Neural progenitor cell (in vitro differentiated cells): ENCODE data around the gene ADAMTS4. TPM values are rescaled to one million over a fixed set of nuclear protein-coding genes. Genes with fewer than 3 reads are reported as not detected.
A peak's percentile ranks its signal among the peaks of the same experiment; 100 is the strongest.
"Not testable (repeated sequence)": the region's sequence is repeated elsewhere in the genome, so short reads cannot be mapped to it uniquely, and the experiment has no call there.

Experiments
- DNase-seq: peaks from one replicate; pipeline ENCODE4 v3.0.0-alpha.2; 2016; ENCODE audit warnings: low spot score
- H2AFZ ChIP-seq: fragments of 200-600 bp; sonication (generic); replicated peaks from 2 replicates; pipeline ENCODE4 v1.6.1; 2016; ENCODE audit warnings: antibody characterized with exemption
- H3F3A ChIP-seq: fragments of 200-600 bp; sonication (generic); 2 replicates; pipeline ENCODE4 v1.6.1; 2016; ENCODE audit warnings: antibody characterized with exemption, low read depth
- H3K27ac ChIP-seq: fragments of 200-600 bp; sonication (generic); 2 replicates; pipeline ENCODE4 v1.5.1; 2016; ENCODE audit warnings: mild to moderate bottlenecking
- H3K27me3 ChIP-seq: fragments of 200-600 bp; sonication (generic); 2 replicates; pipeline ENCODE4 v1.6.1; 2016; ENCODE audit warnings: mild to moderate bottlenecking, moderate library complexity
- H3K36me3 ChIP-seq: fragments of 200-600 bp; sonication (generic); 2 replicates; pipeline ENCODE4 v1.5.1; 2016
- H3K4me1 ChIP-seq: fragments of 200-600 bp; sonication (generic); 2 replicates; pipeline ENCODE4 v1.6.1; 2016; ENCODE audit warnings: mixed run types
- H3K4me2 ChIP-seq: fragments of 200-600 bp; sonication (generic); 2 replicates; pipeline ENCODE4 v1.6.1; 2016
- H3K4me3 ChIP-seq: fragments of 200-600 bp; sonication (generic); 2 replicates; pipeline ENCODE4 v1.5.1; 2016
- H3K79me2 ChIP-seq: fragments of 200-600 bp; sonication (generic); 2 replicates; pipeline ENCODE4 v1.6.1; 2016; ENCODE audit warnings: low read depth
- H3K9ac ChIP-seq: fragments of 200-600 bp; sonication (generic); 2 replicates; pipeline ENCODE4 v1.6.1; 2016
- H3K9me3 ChIP-seq: fragments of 200-600 bp; sonication (generic); 2 replicates; pipeline ENCODE4 v1.5.1; 2016; ENCODE audit warnings: low read depth
- H4K20me1 ChIP-seq: fragments of 200-600 bp; sonication (generic); 2 replicates; pipeline ENCODE4 v1.6.1; 2016; ENCODE audit warnings: low read depth
- H3K27ac Mint-ChIP-seq: 3 replicates; pipeline ENCODE4 v1.8.0; 2021; ENCODE audit warnings: mixed read lengths
- H3K27me3 Mint-ChIP-seq: 2 replicates; pipeline ENCODE4 v1.8.0; 2022; ENCODE audit warnings: low read depth, mild to moderate bottlenecking, inconsistent platforms, moderate library complexity, mixed read lengths; ENCODE audit not compliant: insufficient read depth
- H3K36me3 Mint-ChIP-seq: 3 replicates; pipeline ENCODE4 v1.8.0; 2021; ENCODE audit warnings: mixed read lengths
- H3K4me1 Mint-ChIP-seq: 3 replicates; pipeline ENCODE4 v1.8.0; 2021; ENCODE audit warnings: mixed read lengths
- H3K4me3 Mint-ChIP-seq: 3 replicates; pipeline ENCODE4 v1.8.0; 2021; ENCODE audit warnings: mild to moderate bottlenecking, moderate library complexity, mixed read lengths
- H3K9me3 Mint-ChIP-seq: 3 replicates; pipeline ENCODE4 v1.8.0; 2020; ENCODE audit warnings: mixed read lengths
- EZH2 ChIP-seq: fragments of 200-600 bp; sonication (generic); IDR thresholded peaks from 2 replicates; pipeline ENCODE4 v1.6.1; 2017; ENCODE audit warnings: antibody characterized with exemption, mild to moderate bottlenecking, moderate library complexity
- EZH2phosphoT487 ChIP-seq: fragments of 200-600 bp; sonication (generic); IDR thresholded peaks from 2 replicates; pipeline ENCODE4 v1.6.1; 2017; ENCODE audit warnings: antibody characterized with exemption
- total RNA-seq: library from RNA; depleted of rRNA; stranded (reverse); fragments of >200 nt; gene quantifications from 2 replicates; pipeline ENCODE4 v1.2.3, GENCODE V29; 2015; ENCODE audit warnings: low replicate concordance
- TF ChIP-seq, protein P1 (sequence below): fragments of 200-600 bp; sonication (generic); IDR thresholded peaks from 2 replicates; pipeline ENCODE4 v1.5.1; 2017; ENCODE audit warnings: antibody characterized with exemption, mild to moderate bottlenecking

ADAMTS4 gene
- total RNA-seq, 1 donor from 2014 or later: 1.3 TPM

- H3K36me3 ChIP-seq: no peaks in the 10 kb centered on the region
- H3K4me3 Mint-ChIP-seq: peak overlapping the region; percentile 99
- H3K4me1 Mint-ChIP-seq: peaks cover 21% of the 10 kb centered on the region
- no peaks in the 10 kb centered on the region for H4K20me1 ChIP-seq
- no peak overlapping the region for H3K27ac ChIP-seq
- no peak for DNase-seq
- H3K9me3 Mint-ChIP-seq: no peaks in the 10 kb centered on the region
- peak overlapping the region; percentile 84 for H2AFZ ChIP-seq
- peaks cover 13% of the 10 kb centered on the region for H3F3A ChIP-seq
- H3K36me3 Mint-ChIP-seq: no peaks in the 10 kb centered on the region
- no peaks in the 10 kb centered on the region for H3K27me3 ChIP-seq
- H3K9me3 ChIP-seq: no peaks in the 10 kb centered on the region
- TF ChIP-seq EZH2phosphoT487 (no peak), EZH2 (no peak)
- TF ChIP-seq, protein P1, sequence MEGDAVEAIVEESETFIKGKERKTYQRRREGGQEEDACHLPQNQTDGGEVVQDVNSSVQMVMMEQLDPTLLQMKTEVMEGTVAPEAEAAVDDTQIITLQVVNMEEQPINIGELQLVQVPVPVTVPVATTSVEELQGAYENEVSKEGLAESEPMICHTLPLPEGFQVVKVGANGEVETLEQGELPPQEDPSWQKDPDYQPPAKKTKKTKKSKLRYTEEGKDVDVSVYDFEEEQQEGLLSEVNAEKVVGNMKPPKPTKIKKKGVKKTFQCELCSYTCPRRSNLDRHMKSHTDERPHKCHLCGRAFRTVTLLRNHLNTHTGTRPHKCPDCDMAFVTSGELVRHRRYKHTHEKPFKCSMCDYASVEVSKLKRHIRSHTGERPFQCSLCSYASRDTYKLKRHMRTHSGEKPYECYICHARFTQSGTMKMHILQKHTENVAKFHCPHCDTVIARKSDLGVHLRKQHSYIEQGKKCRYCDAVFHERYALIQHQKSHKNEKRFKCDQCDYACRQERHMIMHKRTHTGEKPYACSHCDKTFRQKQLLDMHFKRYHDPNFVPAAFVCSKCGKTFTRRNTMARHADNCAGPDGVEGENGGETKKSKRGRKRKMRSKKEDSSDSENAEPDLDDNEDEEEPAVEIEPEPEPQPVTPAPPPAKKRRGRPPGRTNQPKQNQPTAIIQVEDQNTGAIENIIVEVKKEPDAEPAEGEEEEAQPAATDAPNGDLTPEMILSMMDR: no peak
- peak overlapping the region; percentile 96 for H3K27ac Mint-ChIP-seq
- H3K27me3 Mint-ChIP-seq: peaks cover 6% of the 10 kb centered on the region
- H3K4me3 ChIP-seq: peak overlapping the region; percentile 70
- H3K79me2 ChIP-seq: no peaks in the 10 kb centered on the region
- peaks cover 9% of the 10 kb centered on the region for H3K4me1 ChIP-seq
- H3K9ac ChIP-seq: peak overlapping the region; percentile 2
- H3K4me2 ChIP-seq: peak overlapping the region; percentile 89
Measured at GRCh38 chr1:161226320-161226711, 27.5 kb upstream of the ADAMTS4 start.

DNA sequence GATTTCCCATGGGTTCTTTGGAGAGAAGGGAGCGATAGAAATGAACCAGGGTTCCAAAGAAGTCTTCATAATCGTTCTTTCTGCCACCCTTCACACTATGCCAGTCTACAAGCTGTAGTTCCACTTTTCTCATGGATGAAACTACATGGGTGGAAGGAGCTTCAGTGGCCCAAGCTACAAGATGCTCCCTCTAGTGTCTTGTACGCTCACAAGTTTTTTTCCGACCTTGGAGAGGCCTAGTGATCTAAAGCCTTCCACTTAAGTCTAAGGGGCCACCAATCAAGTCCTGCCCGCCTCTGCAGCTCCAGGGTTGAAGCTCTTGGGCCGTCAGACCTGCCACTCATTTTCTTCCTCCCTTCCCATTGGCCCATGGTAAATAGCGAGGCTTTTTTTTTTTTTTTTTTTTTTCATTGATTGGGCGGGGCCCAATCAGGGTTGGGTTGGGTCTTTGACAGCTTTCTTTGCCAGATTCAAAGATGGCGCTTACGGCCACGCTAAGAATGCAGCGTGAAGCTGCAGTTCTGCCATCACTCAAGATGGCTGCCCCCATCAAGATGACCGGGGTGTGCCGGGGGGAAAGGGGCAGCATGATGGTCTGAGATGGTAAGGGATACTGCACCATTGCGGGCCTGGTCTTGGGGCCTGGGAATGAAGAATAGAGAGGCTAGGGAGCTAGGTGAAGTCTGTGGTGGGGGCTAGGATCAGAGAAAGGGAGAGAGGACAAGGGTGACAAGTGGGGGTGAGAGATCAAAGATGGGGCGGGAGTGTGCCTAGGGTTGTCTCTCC is 26.9 kb upstream of the ADAMTS4 start, which contains the start of gene TOMM40L:
Gene TOMM40L (plus strand): TSS at position 527 of the 786 bp plus-strand sequence. CDS start 430 bp downstream, outside the sequence.
- peak within 1 kb of the TSS; percentile 84 for H2AFZ ChIP-seq
- no peaks in the 10 kb centered on the region for H3K9me3 ChIP-seq
- H3F3A ChIP-seq: peaks cover 13% of the 10 kb centered on the region
- H3K36me3 ChIP-seq: no peaks in the 10 kb centered on the region
- peak within 1 kb of the TSS; percentile 89 for H3K4me2 ChIP-seq
- H3K4me3 ChIP-seq: peak within 1 kb of the TSS; percentile 70
- peak; percentile 97 for DNase-seq
- H3K27me3 ChIP-seq: no peaks in the 10 kb centered on the region
- Mint-ChIP-seq H3K27ac (peak within 1 kb of the TSS; percentile 96), H3K27me3 (peaks cover 5% of the 10 kb centered on the region), H3K4me3 (peak within 1 kb of the TSS; percentile 99), H3K36me3 (no peaks in the 10 kb centered on the region), H3K9me3 (no peaks in the 10 kb centered on the region), H3K4me1 (peaks cover 21% of the 10 kb centered on the region)
- peak within 1 kb of the TSS; percentile 2 for H3K9ac ChIP-seq
- no peaks in the 10 kb centered on the region for H3K79me2 ChIP-seq
- peaks cover 9% of the 10 kb centered on the region for H3K4me1 ChIP-seq
- H3K27ac ChIP-seq: no peak within 1 kb of the TSS
- TF ChIP-seq EZH2: no peak
- TF ChIP-seq, protein P1: peak; percentile 55
- no peaks in the 10 kb centered on the region for H4K20me1 ChIP-seq

DNA sequence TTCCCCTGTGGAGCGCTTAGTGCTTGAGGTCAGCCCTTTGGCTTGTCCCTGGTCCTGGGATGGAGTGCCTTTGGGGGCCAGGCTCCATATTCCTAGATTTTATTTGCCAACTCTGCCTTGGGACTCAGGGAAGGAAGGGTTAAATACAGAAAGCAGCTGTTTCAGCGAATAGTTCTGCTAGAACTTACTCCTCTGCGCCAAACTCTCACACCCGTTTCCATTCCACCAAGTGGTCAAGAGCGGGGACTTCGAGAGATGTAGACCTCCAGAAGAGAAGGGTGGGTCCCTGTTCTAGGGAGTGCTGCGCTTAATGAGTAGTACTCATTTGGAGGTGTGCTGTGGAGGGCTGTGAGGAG is 26.3 kb upstream of the ADAMTS4 start:
- H3K4me1 ChIP-seq: peaks cover 9% of the 10 kb centered on the region
- peak overlapping the region; percentile 50 for H3K27ac Mint-ChIP-seq
- H3K4me3 Mint-ChIP-seq: peak overlapping the region; percentile 99
- no peak overlapping the region for H3K9ac ChIP-seq
- no peak overlapping the region for H3K27ac ChIP-seq
- no peak for TF ChIP-seq EZH2phosphoT487
- TF ChIP-seq, protein P1: no peak
- no peak for TF ChIP-seq EZH2
- H3K27me3 ChIP-seq: no peaks in the 10 kb centered on the region
- H4K20me1 ChIP-seq: no peaks in the 10 kb centered on the region
- no peak for DNase-seq
- no peak overlapping the region for H3K4me2 ChIP-seq
- H3K4me3 ChIP-seq: no peak overlapping the region
- peaks cover 21% of the 10 kb centered on the region for H3K4me1 Mint-ChIP-seq
- H3K79me2 ChIP-seq: no peaks in the 10 kb centered on the region
- H3K27me3 Mint-ChIP-seq: peaks cover 5% of the 10 kb centered on the region
- no peaks in the 10 kb centered on the region for H3K9me3 ChIP-seq
- peak overlapping the region; percentile 54 for H2AFZ ChIP-seq
- no peaks in the 10 kb centered on the region for H3K36me3 ChIP-seq
- no peaks in the 10 kb centered on the region for H3K36me3 Mint-ChIP-seq
- no peaks in the 10 kb centered on the region for H3K9me3 Mint-ChIP-seq
- H3F3A ChIP-seq: peaks cover 13% of the 10 kb centered on the region

GRCh38 chr1:161224695-161225087 is 25.8 kb upstream of the ADAMTS4 start:
- not testable (repeated sequence) for H3K4me3 Mint-ChIP-seq, H3K4me1 ChIP-seq, H3K27ac Mint-ChIP-seq, H3K27me3 Mint-ChIP-seq, H3K4me2 ChIP-seq, H3K9me3 Mint-ChIP-seq, H3K27me3 ChIP-seq, H3K36me3 ChIP-seq, DNase-seq, H3K9me3 ChIP-seq, H3K36me3 Mint-ChIP-seq, H3K27ac ChIP-seq, H3K79me2 ChIP-seq, H3K4me3 ChIP-seq, H3K9ac ChIP-seq, H4K20me1 ChIP-seq, H2AFZ ChIP-seq
- H3K4me1 Mint-ChIP-seq: peaks cover 21% of the 10 kb centered on the region
- peaks cover 13% of the 10 kb centered on the region for H3F3A ChIP-seq
